Cardiac muscle cell (in vitro differentiated cells and primary cell): Measurements from ENCODE around the gene ACSL1. TPM values are rescaled to one million over a fixed set of nuclear protein-coding genes. Genes with fewer than 3 reads are reported as not detected.

Source experiments
- DNase-seq, 2 donors: peaks; one replicate each; pipeline versions ENCODE4 v3.0.0 to v3.0.0-alpha.2; 2010 to 2017; ENCODE audit warnings: low read depth in 1 of 2, low spot score in 1 of 2
- H3K27ac ChIP-seq: fragments of 200-600 bp; sonication (generic); 2 replicates; pipeline ENCODE4 v1.5.1; 2016
- H3K27me3 ChIP-seq: fragments of 200-600 bp; sonication (generic); 2 replicates; pipeline ENCODE4 v1.6.0; 2016; ENCODE audit warnings: control low read depth
- H3K36me3 ChIP-seq: fragments of 200-600 bp; sonication (generic); 2 replicates; pipeline ENCODE4 v1.5.1; 2016; ENCODE audit warnings: control low read depth
- H3K4me1 ChIP-seq: fragments of 200-600 bp; sonication (generic); 2 replicates; pipeline ENCODE4 v1.8.1; 2017; ENCODE audit warnings: low read depth, mild to moderate bottlenecking, mixed run types
- H3K4me3 ChIP-seq: fragments of 200-600 bp; sonication (generic); 2 replicates; pipeline ENCODE4 v1.5.1; 2016; ENCODE audit warnings: mild to moderate bottlenecking
- H3K9me3 ChIP-seq: fragments of 200-600 bp; sonication (generic); 2 replicates; pipeline ENCODE4 v1.5.1; 2017; ENCODE audit warnings: low read depth, mild to moderate bottlenecking, control low read depth
- polyA plus RNA-seq: library from polyadenylated mRNA; unstranded; fragments of >200 nt; fragmentation: Nextera tagmentation; extraction: Ambion mirVana; gene quantifications from 2 replicates; pipeline ENCODE4 v1.2.1, GENCODE V29; 2016
- total RNA-seq: library from RNA; depleted of rRNA; stranded (reverse); fragments of >200 nt; gene quantifications from 2 replicates; pipeline ENCODE4 v1.2.3, GENCODE V29; 2016
- TF ChIP-seq, protein P1 (sequence below): IDR thresholded peaks from 2 replicates; pipeline ENCODE4 v1.5.1; 2012; ENCODE audit warnings: low read depth, mild to moderate bottlenecking, low read length

ACSL1 gene
- total and polyA plus RNA-seq, 2 experiments from 2014 or later, result 66.4 to 76.6 TPM

DNA sequence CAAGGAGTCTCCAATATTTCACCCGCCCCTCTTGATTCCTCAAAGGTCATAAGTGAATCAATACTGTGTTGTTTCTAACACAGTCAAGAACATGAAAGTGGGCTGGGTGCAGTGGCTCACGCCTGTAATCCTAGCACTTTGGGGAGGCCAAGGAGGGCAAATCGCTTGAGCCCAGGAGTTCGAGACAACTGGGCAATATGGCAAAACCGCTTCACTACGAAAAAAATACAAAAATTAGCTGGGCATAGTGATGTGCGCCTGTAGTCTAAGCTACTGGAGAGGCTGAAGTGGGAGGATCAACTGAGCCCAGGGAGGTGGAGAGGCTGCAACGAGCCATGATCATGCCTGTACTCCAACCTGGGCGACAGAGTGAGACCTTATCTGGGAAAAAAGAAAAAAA is 3.4 kb downstream of the ACSL1 start:
- Histone ChIP-seq H3K4me3 (no peak overlapping the region), H3K27ac (peak overlapping the region; percentile 81), H3K27me3 (peaks cover 12% of the 10 kb centered on the region), H3K4me1 (peaks cover 47% of the 10 kb centered on the region), H3K36me3 (no peaks in the 10 kb centered on the region), H3K9me3 (no peaks in the 10 kb centered on the region)
- TF ChIP-seq, protein P1, sequence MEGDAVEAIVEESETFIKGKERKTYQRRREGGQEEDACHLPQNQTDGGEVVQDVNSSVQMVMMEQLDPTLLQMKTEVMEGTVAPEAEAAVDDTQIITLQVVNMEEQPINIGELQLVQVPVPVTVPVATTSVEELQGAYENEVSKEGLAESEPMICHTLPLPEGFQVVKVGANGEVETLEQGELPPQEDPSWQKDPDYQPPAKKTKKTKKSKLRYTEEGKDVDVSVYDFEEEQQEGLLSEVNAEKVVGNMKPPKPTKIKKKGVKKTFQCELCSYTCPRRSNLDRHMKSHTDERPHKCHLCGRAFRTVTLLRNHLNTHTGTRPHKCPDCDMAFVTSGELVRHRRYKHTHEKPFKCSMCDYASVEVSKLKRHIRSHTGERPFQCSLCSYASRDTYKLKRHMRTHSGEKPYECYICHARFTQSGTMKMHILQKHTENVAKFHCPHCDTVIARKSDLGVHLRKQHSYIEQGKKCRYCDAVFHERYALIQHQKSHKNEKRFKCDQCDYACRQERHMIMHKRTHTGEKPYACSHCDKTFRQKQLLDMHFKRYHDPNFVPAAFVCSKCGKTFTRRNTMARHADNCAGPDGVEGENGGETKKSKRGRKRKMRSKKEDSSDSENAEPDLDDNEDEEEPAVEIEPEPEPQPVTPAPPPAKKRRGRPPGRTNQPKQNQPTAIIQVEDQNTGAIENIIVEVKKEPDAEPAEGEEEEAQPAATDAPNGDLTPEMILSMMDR, result no peak
- DNase-seq, result no peak

DNA sequence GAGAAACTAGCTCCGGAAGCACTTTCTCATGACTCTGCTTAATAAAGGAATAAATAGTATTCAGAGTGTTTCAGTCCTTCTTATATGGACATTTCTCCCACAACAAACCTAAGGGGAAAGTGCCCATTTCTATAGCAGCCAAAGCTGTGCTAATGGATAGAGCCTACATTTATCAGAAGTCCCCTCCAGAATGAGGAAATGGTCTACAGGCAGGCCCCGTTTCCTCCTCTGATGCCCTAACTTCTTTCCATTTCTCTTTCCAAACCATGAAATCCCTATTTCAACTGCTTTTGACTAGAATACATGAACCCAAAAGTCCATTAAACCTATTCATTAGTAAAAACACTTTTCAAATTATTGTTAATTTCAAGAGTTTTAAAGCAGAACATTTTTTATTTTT is 4.5 kb downstream of the ACSL1 start:
- DNase-seq, result no peak
- Histone ChIP-seq H3K27ac (no peak overlapping the region), H3K9me3 (no peaks in the 10 kb centered on the region), H3K4me1 (peaks cover 58% of the 10 kb centered on the region), H3K36me3 (no peaks in the 10 kb centered on the region), H3K27me3 (peaks cover under 1% of the 10 kb centered on the region), H3K4me3 (no peak overlapping the region)
- TF ChIP-seq, protein P1, result no peak

- peak overlapping the region; percentile 4 for H3K27ac ChIP-seq
- TF ChIP-seq, protein P1, result no peak
- no peaks in the 10 kb centered on the region for H3K36me3 ChIP-seq
- peaks cover 70% of the 10 kb centered on the region for H3K4me1 ChIP-seq
- no peak for DNase-seq
- no peaks in the 10 kb centered on the region for H3K9me3 ChIP-seq
- no peak overlapping the region for H3K4me3 ChIP-seq
- no peaks in the 10 kb centered on the region for H3K27me3 ChIP-seq
Measured at GRCh38 chr4:184819786-184820185, 6.0 kb downstream of the ACSL1 start.

GRCh38 chr4:184818216-184818564 is 7.6 kb downstream of the ACSL1 start:
- peak overlapping the region; percentile 89 for H3K27ac ChIP-seq
- no peak for DNase-seq
- H3K4me1 ChIP-seq, result peaks cover 67% of the 10 kb centered on the region
- TF ChIP-seq, protein P1, result no peak
- H3K9me3 ChIP-seq, result no peaks in the 10 kb centered on the region
- H3K4me3 ChIP-seq, result no peak overlapping the region
- no peaks in the 10 kb centered on the region for H3K36me3 ChIP-seq
- no peaks in the 10 kb centered on the region for H3K27me3 ChIP-seq

GRCh38 chr4:184817494-184818215 is 8.1 kb downstream of the ACSL1 start:
- TF ChIP-seq, protein P1, result no peak
- Histone ChIP-seq H3K27me3 (no peaks in the 10 kb centered on the region), H3K4me1 (peaks cover 66% of the 10 kb centered on the region), H3K9me3 (no peaks in the 10 kb centered on the region), H3K36me3 (no peaks in the 10 kb centered on the region), H3K27ac (peak overlapping the region; percentile 89), H3K4me3 (no peak overlapping the region)
- DNase-seq, result no peak
